Measurements from ENCODE around the gene DYNC2I2.
A peak's percentile ranks its signal among the peaks of the same experiment; 100 is the strongest.
"Not testable (repeated sequence)": the region's sequence is repeated elsewhere in the genome, so short reads cannot be mapped to it uniquely, and the experiment has no call there.

DYNC2I2 gene

DNA sequence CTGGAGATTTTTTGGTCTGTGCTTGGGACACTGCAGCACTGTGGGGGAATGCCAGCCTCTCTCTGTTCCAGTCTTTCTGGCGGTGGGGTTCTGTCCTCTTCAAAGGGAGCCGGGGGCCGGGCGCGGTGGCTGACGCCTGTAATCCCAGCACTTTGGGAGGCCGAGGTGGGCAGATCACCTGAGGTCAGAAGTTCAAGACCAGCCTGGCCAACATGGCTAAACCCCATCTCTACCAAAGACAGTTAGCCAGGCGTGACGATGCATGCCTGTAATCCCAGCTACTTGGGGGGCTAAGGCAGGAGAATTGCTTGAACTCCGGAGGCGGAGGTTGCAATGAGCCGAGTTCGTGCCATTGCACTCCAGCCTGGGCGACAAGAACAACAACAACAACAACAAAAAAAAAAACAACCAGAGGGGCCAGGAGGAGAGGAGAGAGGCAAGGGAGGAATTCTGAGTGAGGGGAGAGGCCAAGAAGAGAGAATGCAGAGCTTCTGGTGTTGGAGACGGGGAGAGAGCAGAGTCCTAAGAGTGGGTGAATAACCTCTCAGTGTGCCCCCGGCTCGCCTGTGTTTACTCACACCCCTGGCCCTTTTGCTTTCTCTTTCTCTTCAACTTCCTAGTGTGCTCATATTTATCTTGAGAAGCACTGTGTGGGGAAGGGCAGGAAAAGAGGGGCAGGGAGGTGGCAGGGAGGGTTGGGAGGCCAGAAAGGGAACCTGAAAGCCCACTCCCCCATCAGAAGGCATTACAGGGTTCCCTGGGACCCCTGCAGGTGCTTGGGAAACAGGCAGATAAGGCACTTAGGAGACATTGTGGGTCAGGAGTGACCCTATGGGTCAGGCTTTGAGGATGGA lies 29.2 kb upstream of the DYNC2I2 start:
- DNase-seq = peak; percentile 52

DNA sequence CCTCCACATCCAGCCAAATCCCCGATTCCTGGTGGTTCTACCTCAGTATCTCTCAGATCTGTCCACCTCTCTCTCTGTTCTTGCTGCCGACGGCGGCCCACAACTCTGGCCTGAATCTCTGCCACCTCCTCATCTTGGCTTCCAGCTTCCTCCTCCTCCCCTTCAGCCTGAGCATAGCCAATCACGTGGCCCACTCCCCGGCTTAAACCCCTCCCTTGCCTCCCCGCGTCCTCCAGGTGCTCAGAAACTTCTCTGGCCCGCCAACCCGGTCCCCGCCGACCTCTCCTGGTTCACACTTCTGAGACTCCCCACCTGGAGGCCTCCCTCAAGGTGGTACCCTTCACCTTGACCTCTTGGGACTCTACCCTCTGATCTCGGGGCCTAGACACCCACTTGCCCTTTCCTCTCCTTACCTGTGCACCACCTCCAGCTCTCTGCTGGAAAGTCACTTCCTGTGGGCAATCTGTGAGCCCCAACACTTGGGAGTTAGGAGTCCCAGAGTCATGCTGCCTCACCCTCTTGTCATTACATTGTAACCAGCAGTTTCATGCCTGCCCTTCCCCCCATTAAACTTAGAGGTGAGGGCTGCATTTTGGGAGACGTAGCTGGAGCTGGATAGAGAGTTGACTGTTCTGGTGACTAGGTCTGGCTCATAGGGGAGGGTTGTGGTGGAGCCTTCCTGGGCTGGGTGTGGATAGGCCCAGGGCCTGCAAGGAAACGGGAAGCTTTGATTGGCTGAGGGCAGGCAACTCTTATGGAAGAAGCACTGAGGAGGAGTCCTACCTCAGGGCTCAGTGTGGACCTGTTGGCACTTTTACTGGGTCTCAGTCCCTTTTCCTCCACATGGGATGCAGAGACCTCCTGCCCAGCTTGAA lies 27.9 kb upstream of the DYNC2I2 start:
- DNase-seq = peak; percentile 69

DNA sequence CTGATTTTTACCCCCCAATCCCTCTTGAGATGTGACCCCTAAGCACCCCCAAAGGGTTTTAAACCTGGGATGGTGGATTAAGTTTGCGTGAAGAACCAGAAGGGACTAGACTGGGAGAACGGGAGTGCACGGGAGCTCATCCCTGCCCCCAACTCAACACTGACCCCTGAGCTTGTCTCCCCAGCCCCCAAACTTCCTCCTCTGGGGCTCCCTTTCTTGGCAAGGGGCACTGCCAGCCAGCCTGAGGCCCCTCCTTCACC lies 27.3 kb upstream of the DYNC2I2 start:
- no peak for DNase-seq

DNA sequence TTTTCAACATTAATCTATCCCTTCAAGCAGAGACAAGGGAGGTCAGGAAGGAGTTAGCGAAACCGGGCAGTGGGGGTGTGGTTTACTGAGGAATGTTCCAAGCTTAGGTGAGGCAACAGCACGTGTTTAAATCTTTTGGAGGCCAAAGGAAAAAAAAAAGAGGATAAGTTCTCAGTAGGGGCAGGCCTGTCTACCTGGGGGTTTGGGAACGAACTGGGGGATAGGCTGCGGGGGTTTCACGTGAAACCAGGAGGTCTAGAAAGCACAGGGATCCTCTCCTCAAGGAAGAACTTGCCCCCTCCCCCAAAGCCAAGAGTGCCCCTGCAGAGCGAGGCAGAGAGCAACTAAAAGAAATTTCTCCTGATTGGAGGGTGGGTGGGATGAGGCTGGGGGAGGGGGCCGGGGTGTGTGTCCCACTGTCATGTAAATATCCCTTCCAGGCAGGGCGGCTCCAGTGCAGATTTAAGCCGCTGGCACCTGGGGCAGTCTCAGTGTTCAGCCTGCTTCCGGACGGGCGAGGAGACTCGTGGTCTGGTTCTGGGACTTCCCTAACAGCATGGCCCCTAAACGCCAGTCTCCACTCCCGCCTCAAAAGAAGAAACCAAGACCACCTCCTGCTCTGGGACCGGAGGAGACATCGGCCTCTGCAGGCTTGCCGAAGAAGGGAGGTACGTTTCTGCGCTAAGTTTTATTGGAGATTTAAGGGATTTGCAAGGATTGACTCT lies 26.9 kb upstream of the DYNC2I2 start:
- peak; percentile 35 for DNase-seq

DNA sequence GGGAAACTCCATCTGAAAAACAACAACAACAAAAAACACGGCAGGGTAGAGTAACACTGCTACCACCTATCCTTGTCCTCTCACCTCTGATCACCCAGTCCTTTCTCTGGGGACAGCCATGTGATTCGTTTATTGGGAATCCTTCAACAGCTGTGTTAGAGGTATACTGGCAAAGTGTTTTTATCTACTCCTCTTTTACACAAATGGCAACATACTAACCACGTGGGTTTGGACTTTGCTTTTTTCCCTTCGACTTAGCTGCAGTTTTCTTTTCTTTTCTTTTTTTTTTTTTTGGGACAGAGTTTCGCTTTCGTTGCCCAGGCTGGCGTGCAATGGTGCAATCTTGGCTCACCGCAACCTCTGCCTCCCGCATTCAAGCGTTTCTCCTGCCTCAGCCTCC lies 21.1 kb upstream of the DYNC2I2 start:
- DNase-seq = no peak

DNA sequence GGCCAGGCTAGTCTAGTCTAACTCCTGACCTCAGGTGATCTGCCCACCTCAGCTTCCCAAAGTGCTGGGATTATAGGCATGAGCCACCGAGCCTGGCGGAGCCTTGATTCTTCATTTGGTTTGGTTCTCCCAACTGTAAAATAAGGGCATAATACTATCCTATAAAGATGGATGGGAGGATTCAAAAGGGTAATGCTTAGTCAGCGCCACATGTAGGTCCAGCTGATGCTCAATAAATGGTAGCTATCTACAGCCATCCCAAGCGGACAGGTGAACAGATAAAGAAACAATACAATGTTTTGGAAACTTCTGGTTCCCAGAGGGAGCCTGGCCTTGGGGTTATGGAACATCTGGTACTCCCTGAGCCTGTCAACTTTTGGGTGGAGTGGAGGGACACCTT lies 18.7 kb upstream of the DYNC2I2 start:
- no peak for DNase-seq

DNA sequence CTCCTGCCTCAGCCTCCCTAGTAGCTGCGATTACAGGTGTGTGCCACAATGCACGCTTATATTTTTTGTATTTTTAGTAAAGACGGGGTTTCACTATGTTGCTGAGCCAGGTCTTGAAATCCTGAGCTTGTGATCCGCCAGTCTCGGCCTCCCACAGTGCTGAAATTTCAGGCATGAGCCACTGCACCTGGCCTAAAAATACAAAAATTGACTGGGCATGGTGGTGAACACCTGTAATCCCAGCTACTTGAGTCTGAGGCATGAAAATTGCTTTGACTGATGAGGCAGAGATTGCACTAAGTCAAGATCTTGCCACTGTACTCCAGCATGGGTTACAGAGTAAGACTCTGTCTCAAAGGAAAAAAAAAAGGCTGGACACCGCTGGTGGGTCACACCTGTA lies 13.1 kb upstream of the DYNC2I2 start:
- DNase-seq = no peak

DNA sequence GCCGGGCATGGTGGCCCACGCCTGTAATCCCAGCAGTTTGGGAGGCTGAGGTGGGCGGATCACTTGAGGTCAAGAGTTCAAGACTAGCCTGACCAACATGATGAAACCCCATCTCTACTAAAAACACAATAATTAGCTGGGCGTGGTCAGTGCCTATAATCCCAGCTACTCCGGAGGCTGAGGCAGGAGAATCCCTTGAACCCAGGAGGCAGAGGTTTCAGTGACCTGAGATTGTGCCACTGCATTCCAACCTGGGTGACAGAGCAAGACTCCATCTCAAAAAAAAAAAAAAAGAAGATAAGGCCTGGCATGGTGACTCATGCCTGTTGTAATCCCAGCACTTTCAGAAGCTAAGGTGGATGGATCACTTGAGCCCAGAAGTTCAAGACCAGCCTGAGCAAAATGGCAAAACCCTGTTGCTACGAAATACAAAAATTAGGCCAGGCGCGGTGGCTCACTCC lies 9.9 kb upstream of the DYNC2I2 start:
- not testable (repeated sequence) for DNase-seq

DNA sequence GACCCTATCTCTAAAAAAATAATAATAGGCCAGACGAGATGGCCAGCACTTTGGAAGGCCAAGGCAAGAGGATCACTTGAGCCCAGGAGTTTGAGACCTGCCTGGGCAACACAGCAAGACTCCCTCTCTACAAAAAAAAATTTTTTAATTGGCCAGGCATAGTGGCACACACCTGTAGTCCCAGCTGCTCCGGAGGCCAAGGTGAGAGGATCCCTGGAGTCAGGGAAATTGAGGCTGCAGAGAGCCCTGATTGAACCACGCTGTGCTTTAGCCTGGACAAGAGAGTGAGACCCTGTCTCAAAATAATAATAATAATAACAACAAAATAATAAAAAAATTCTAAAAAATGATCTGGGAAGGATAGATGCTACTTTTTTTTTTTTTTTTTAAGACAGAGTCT lies 1.1 kb upstream of the DYNC2I2 start:
- no peak for DNase-seq

DNA sequence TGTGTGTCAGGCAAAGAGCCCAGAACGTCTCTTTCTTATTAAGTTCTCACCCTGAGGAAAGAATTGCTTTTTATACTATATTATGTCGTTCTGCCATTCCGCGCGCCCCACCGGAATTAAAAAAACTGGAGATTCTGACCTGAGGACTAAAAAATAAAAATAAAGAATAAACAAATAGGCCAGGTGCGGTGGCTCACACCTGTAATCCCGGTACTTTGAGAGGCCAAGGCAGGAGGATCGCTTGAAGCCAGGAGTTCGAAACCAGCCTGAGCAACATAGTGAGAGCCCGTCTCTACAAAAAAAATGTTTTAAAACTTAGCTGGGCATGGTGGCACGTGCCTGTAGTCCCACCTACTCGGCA lies 677 bp upstream of the DYNC2I2 start:
- DNase-seq = peak; percentile 11

DNA sequence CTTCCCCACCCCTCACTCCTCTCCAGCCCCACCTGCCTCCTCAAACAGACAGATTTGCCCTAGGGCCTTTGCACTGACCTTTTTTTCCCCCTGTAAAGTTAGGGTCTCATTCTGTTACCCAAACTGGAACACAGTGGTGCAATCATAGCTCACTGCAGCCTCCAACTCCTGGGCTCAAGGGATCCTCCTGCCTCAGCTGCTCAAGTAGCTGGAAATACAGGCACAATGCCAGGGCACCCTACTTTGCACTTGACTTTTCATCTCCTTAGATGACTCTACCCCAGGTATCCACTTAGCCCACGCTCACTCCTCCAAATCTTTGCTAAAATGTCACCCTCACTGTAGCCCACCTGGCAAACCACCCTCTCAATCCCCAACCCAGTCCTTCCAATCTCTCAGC lies 2.2 kb downstream of the DYNC2I2 start:
- DNase-seq = no peak

DNA sequence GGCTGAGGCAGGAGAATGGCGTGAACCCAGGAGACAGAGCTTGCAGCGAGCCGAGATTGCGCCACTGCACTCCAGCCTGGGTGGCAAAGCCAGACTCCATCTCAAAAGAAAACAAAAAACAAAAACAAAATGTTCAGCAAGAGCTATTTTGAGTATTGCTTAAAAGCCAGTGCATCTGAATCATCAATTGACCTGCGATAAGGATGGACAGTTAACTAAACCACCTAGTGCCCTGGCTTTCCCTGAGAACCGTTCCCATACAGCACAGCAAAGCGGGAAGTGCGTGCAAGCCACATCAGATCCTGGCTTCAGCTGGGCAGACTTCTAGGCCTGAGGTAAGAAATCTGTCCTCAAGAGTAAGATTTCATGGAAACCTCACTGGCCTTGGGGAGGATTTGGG lies 2.7 kb downstream of the DYNC2I2 start:
- no peak for DNase-seq

DNA sequence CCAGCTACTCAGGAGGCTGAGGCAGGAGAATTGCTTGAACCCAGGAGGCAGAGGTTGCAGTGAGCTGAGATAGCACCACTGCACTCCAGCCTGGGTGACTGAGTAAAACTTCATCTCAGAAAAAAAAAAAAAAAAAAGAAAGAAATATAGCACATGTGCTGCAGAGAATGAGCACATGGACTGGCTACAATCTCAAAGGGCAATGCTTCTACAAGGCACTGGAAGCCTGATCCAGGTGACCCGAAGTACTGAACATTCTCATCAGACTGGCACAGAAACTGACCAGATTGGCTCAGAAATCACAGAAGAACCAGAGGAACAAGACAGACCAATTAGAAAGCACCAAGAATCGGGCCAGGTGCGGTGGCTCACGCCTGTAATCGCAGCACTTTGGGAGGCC lies 4.8 kb downstream of the DYNC2I2 start:
- no peak for DNase-seq

DNA sequence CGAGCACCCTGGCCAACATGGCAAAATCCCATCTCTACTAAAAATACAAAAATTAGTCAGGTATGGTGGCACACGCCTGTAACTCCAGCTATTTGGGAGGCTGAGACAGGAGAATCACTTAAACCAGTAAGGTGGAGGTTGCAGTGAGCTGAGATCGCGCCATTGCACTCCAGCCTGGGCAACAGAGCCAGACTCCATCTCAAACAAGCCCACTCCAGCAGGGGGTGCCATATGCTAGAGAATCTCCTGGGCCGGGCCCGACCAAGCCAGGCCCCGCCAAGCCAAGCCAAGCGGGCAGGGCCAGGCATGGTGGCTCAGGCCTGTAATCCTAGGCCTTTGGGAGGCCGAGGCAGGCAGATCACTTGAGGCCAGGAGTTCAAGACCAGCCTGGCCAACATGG lies 8.4 kb downstream of the DYNC2I2 start:
- DNase-seq = peak; percentile 68

DNA sequence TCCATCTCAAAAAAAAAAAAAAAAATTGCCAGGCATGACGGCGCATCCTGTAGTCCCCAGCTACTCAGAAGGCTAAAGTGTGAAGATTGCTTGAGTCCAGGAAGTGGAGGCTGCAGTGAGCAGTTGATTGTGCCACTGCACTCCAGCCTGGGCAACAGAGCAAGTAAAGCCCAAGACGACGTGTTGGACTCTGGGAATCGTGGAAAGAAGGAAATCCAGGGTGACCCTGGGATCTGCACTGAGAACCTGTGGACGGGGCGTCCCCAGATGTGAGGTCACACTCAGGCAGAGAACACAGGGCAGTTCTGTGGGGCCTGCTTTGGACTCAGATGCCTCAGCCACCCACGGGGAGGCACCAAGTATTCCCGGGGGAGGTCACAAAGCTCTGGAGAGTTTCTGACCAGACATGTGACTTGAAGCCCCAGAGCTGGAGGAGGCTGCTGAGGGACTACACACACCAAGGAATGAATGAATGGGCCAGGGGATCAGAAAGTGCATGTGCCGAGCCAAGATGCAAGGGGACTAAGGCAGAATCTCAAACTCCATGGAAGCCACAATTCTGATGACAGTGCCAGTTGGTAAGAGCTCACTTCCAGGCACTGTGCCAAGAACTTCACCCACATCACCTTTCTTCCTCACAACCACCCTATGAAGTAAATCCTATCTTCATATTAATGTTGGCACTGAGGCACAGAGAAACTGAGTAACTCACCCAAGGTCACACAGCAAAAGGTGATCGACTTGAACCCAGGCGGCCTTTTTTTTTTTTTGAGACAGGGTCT lies 12.9 kb downstream of the DYNC2I2 start:
- peak; percentile 38 for DNase-seq

DNA sequence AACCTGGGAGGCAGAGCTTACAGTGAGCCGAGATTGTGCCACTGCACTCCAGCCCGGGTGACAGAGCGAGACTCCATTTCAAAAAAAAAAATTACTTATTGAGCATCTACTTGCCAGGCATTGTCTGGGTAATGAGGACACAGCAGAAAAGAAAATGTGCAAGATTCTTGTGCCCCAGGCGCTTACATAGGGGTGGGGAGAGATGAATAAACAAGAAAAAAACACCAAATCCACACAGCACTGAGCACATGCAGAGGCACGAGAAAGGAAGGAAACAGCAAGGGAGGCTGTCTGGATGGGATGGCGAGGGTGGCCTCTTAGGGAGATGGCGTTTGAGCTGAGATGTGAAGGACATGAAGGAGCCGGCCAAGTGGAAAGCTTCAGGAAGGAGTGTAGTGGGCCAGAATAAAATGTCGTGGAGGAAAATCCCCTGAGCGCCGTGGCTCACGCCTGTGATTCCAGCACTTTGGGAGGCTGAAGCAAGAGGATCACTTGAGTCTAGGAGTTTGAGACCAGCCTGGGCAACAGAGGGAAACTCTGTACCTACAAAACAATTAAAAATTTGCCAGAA lies 13.9 kb downstream of the DYNC2I2 start:
- no peak for DNase-seq

DNA sequence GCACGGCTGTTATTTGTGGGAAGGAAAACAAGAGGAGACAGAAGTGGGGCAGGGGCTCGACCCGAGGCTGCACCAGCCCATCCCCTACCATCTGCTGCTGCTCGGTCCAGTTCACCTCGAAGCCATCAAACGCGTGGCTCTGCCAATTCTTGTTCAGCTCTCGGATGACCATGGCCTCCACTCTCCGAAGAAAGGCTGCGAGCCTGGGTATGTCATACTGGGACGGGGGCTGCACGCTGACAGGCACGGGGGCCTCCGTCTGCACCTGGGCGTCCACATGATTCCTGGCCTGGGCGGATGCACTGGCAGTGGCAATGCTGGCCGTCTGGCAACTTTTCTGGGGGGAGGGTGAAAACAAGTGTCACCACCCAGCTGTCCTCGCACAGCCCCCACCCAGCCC lies 16.0 kb downstream of the DYNC2I2 start:
- no peak for DNase-seq

DNA sequence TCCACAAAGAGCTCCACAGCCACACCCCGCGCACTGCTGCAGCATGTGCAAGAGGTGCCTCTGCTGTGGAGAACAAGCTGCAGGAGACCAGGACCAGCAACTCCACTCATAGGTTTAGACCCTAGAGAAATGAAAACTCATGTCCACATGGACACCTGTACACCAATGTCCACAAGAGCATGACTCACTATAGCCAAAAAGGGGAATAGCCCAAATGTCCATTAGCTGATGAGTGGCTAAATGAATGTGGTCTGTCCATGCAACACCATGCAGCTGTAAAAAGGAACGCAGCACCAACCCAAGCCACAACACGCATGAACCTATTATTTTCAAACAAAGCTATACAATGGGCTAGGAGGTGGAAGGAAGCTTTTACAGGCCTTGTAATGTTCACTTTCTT lies 18.1 kb downstream of the DYNC2I2 start:
- DNase-seq = no peak

DNA sequence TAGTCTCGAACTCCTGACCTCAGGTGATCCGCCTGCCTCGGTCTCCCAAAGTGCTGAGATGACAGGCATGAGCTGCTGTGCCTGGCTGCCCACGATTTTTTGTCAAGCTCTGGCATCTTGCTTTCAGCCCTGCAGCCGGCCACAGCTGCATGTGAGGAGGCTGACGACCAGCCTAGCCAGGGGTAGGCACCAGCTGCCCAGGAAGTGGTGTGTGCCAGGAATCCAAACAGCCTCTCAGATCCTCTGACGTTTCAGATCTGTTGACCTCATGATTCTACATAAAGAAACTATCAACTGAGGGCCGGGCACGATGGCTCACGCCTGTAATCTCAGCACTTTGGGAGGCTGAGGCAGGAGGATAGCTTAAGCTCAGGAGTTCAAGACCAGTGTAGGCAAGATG lies 19.0 kb downstream of the DYNC2I2 start:
- no peak for DNase-seq

DNA sequence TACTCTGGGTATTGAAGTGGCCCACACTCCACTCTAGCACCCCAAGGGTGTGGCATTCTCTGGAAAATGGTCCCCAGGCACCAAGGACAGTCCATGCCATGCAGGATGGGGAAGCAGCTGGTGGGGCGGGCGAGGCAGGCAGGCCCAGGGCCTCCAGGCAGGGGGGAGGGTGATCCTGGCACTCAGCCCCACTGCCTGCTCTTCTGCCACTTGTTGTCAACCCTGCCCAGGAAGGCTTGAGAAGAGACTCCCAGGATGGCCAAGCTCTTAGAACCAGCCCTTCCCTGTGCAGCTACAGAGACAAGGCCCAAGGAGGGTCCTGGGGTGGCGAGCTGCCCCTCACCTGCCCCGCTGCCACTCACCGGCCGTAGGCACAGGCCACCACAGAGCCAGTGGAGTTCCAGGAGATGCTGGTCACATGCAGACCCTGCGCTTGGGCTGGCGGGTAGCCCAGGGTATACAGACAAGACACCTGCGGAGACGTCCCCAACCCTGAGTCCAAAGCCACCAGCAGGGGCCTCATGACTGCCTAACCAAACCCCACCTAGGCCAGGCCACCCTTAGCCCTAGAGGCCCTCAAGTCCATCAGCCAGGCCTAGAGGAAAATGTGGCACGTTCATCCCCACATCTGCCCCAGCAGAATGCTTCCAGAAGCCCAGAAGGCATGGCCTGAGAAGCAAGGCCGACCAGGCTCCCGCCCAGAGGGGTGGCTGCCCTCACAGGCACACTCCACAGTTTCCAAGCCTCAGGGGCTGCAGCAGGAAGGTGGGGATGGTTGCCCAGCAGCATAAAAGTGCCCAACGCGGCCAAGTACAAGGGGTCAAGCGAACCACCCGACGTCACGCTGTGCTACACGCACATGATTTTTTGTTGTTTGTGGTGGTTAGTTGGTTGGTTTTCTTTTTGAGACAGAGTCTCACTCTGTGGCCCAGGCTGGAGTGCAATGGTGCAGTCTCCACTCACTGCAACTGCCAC lies 19.8 kb downstream of the DYNC2I2 start:
- DNase-seq = no peak

DNA sequence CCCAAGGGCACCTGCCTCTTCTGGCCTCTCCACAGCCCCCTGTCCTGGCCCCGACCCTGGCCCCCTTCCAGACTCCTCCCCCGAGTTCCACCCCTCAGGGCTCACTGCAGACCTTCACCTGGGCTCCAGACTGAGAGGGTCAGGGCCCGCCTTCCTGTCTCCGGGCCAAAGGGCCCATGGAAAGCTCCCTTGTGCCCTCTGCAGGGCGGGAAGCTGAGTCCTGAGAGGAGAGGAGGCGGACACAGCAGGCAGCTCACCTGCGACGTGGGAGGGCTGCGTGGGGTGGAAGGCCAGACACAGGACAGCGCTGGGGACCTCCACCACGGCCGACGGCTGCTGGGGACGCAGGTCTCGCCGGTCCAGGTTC lies 20.6 kb downstream of the DYNC2I2 start:
- DNase-seq = no peak

Data from hematopoietic multipotent progenitor cell treated with erythropoietin and hydrocortisone succinate and interleukin-3 and kit ligand, for 8 days (in vitro differentiated cells).